T-helper 2 cell (primary cell): Measurements from ENCODE around the gene RFX5.
A peak's percentile ranks its signal among the peaks of the same experiment; 100 is the strongest.

Experiments
- DNase-seq, 5 experiments: peaks; one replicate each; pipeline versions ENCODE4 v3.0.0 to v3.0.0-alpha.2; 2012 to 2022

The RFX5 gene

DNA sequence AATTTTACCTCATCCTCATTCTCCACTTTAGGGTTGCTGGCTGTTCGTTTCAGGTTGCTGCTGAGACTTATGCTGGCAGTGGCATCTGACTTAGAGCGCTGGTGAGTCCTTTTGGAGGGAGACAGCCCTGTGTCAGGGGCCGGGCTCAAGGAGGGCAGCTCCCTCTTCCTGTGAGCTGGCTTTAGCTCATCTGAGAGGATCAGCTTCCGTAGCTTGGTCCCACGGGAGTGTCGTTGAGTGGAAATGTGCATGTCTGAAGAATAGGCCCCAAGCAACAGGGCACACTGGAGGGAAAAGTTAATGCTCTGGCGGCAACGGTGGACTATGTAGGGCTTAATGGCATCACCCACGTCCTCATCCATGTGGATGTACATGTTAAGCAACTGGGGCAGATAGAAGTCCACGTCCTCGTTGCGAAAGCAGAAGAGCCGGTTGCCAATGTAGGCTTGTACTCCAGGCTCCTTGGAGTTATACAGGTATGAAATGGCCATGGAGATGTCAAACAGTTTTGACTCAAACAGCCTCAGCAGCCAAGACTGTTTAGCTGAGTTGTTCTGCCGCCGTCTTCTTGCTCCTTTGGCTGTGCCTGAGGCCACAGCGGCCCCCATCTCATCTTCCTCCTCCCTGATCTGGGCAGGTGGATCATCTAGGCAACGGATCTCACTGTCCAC is 31.4 kb downstream of the RFX5 start:
- DNase-seq, result no peak

DNA sequence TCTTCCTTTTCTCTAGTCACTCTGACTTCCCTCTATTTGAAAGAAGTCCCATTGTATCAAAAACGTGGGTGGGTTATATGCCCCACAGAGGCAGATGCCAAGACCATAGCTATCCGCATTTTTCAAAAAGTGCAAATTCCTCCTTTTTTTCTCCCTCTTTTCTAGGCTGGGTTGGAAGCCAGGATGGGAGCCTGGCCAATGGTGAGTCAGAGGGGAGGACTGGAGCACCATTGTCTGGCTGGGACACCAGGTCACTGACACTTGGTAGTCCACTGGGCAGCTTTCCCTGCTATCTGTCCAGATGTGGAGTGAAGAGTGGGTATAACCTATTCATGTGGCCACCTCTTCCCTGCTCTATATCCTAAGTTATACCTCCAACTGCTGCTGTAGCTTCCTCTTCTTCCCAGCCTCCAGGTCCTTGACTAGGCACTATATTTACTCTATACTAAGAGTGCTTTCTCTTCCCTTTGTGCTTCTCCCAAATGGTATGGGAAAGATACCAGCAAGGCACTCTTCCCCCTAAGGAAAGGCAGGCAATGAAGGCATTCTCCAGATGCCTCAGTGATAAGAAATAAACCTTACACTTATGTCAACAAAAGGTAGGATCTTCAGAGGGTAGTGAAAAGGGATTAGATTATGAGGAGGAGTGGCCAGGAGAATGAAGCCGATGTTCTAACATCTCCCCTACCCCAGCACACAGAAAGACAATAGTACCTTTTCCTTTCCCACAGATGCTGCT is 32.7 kb downstream of the RFX5 start:
- DNase-seq, result no peak

DNA sequence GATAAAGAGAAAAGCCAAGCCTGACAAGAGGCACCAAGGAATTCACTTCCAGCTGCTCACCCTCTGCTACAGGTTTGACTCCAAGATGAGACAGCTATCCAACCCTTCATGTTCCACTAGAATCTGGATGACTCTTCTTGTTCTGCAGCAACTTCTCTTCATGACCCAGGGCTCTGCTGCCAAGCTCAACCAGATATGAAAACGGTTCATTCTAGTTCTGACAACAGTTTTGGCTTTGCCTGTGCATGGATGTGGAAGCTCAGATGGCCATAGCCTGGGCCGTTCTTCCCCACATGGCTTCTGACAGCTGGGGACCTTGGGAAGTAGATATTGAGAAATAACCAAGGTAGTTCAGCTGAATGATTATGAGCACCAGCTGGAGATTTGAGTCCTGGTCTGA is 33.6 kb downstream of the RFX5 start:
- DNase-seq, result no peak

DNA sequence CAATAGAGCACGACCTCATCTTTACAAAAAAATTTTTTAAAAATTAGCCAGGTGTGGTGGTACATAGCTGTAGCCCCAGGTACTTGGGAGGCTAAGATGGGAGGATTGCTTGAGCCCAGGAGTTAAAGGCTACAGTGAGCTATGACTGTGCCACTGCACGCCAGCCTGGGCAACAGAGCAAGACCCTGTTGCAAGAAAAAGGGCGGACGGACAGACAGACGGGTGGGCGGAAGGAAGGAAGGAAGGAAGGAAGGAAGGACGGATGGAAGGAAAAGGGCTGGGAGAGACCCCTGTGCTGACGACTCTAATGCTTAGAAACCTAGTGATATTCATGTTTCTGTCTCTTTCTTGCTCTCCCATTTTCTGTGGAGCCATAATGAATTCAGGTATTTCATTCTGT is 34.2 kb downstream of the RFX5 start:
- no peak for DNase-seq

DNA sequence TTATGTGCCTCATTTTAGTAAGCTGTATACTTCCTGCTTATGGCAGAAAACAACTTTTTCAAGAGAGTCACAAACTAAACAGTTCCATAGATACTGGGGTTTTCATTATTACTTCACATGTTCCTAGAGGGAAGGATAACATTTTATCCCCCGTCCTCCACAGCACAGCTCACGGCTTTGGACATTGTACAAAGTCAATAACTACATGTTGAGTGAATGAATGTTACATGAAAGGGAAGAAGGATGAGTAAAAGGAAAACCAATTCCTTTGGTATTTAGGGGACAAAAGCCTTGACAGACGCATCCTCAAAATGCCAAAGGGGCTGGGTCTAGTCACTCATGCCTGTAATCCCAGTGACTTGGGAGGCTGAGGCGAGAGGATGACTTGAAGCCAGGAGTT is 34.6 kb downstream of the RFX5 start:
- no peak for DNase-seq

DNA sequence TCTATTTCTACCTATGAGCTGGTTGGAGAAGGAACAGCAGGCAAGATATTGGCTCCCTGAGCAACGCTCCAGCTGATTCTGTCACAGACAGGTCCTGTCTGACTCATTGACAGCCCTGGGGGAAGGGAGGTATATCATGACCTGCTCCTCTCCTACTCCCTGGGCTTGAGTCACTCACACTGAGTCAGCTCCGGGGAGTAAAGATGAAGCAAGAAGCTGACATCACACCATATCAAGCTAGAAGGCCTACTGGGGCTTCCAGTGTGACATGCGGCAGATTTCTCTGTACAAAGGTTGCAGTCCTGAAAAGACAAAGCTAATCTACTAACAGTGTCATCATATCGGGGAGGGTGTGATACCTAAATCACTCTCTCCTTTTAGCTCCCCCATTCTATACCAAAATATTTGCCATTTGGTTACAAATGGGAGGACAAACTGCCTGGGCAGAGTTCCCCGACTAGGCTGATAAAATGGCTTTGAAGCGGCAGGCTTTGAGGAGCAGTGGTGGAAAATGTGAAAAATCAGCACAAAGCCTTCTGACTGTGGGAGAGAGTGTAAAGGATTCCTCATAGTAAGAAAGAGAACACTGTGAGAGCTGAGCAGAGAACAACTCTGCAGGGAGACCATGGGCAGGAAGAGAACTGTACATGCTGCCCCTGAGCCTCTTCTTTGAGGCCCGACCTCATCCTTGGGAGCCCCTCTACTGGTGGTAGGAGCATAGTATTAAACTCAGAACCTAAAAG is 35.3 kb downstream of the RFX5 start:
- peak in 2 of 5 experiments; percentile 67 to 70 for DNase-seq

DNA sequence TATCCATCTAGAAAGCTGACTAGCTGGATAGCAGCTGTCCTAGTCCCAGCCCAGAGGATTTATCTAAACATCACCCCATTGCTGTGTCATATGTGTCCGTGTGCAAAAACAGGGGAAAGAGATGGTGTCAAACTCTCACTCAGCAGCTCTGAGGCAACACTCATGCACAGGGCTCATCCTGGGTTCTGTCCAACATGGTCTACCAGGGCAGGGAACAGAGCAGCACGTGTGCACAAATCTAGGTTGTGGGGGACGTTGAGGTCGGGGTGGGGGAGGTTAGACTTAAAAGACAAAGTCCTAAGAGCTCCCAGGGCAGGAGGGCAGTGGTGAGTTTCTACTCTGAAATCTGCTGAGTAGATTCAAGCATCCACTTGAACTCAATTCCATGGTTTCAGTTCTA is 36.0 kb downstream of the RFX5 start:
- no peak for DNase-seq

DNA sequence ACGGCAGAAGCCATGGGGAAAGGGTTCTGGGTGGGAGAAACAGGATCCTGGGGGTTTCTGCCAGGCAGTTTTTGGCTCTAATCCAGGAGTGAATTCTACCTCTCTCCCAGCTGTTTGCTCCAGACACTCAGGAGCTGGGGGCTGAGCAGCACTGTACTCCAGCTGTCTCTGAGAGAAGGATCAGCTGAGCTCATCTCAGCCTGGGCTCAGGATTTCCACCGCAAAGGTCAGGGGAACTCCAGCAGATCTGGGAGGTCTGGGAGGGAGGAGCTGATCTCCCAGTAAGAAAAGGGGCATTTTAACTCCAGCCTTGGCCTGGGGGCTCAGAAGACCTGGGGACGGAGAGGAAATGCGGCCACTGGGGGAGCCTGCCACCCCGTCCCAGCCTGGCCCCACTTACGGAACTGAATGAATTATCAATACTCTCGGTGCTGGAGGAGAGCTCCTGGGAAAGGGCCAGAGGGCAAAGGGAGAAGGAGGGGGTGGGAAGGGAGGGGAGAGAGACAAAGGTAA is 37.2 kb downstream of the RFX5 start:
- no peak for DNase-seq

DNA sequence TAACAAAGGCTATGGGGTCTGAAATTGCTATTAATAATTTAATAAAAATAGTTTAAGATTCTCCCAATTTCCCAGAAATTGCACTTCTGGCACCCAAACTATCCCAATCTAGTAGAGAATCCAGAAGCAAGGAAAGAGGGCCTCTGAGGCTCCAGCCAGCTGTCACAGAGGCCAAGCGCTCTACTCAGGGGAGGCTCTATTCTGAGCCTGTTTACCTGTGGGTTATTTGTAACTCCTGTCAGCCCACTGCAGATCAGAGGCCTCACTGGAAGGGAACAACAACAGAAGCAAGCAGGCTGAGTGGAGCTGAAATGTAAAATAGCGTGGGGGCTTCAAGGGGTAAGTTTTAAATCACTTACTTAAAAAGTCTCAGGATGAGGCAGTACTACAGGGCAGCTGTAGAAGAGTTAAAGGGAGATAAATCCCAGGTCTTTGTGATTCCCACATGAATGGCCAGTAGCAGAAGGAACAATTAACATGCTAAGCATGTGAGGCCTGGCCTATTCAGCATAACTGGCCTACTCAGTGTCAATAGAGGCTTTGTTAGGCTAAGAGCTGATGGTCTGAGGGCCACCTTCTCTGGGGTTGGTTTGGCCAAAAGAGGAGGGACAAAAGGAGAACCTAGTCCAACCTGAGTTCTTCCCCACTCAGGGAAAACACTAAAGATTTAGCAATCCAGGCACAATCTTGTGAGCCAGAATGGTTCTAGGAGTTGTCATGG is 52.1 kb downstream of the RFX5 start:
- no peak for DNase-seq

DNA sequence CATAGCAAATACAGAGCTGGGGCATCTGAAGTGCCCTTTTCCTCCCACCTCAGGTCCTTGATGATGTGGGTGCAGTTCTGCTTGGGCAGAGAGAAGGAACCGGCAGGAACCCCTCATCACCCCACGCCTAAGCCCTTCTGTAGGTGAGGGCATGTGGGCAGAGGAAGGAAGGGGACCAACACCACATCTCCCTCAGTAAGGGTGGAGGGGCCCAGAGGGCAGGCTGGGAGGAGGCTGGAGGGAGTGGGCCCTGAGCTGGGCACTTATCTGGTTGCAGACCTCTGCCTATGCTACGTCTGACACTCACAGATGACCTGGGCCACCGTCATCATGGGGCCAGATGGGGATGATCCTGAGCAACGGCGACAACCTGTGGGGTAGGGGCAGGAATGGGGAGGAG is 54.0 kb downstream of the RFX5 start:
- no peak for DNase-seq

DNA sequence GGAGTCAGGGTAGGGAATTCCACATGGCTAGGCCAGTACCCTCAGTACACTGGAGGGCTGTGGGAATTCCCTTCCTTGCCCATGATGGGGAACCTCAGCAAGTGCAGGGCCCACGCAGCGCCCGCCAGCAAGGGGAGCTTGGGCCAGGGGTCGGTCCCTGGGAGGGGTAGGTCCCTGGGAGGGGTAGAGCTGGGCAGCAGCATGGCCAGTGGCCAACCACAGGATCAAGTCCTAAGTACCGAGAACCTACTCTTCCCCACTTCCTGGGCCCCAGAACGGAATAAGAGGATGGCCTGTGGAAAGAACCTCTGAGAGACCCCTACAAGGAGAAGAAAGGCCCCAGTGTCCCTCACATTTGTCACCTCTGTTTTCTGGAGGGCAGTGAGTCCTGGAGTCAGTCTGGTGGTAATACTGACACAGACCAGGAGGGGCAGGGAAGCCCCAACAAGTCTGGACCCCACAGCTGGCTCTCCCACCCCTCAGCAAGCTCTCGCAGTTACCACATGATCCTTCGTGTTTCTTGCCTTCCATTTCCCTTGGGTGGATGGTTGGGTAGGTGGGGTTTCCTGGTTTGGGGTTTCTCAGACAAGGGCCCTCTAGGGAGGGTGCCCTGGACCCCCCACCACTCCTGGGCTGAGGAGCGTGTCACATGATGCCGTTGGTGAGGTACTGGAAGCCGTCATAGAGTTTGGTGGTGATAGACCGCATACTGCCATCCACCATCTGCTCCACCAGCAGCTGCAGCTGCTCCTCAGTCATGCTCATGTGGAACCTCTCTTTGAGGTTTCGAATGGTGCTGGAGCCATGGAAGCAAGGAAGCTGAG is 54.6 kb downstream of the RFX5 start:
- no peak for DNase-seq

DNA sequence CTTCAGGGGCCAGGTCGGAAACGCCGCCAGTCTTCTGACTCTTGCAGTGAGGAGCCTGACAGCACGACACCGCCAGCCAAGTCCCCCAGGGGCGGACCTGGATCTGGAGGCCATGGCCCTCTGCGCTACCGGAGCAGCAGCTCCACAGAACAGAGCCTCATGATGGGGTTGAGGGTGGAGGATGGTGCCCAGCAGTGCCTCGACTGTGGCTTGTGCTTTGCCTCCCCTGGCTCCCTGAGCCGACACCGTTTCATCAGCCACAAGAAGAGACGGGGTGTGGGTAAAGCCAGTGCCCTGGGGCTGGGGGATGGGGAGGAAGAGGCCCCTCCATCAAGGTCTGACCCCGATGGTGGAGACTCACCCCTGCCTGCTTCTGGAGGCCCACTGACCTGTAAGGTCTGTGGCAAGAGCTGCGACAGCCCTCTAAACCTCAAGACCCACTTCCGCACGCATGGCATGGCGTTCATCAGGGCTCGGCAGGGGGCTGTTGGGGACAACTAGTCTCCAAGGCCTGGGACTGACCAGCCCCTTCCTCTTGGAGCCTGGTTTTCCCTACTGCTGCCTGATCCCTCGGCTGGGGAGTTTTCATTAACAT is 56.2 kb downstream of the RFX5 start:
- no peak for DNase-seq
